Osteoblast (primary cell): ENCODE measurements around the gene OSBPL5. TPM values are rescaled to one million over a fixed set of nuclear protein-coding genes. Genes with fewer than 3 reads are reported as not detected.

ENCODE experiments used
- DNase-seq: peaks from one replicate; pipeline ENCODE4 v3.0.0; 2011; ENCODE audit warnings: low spot score, mixed read lengths; ENCODE audit not compliant: insufficient read length; ENCODE audit errors: missing footprints
- H2AFZ ChIP-seq: 2 replicates; pipeline ENCODE4 v1.6.0; 2011; ENCODE audit warnings: mild to moderate bottlenecking, low read length
- H3K27ac ChIP-seq: 2 replicates; pipeline ENCODE4 v1.5.1; 2011; ENCODE audit warnings: mild to moderate bottlenecking, low read depth, low read length, moderate library complexity
- H3K27me3 ChIP-seq: 2 replicates; pipeline ENCODE4 v1.6.0; 2012; ENCODE audit warnings: mild to moderate bottlenecking, control low read depth, inconsistent platforms, low read length, moderate library complexity; ENCODE audit not compliant: insufficient read depth
- H3K36me3 ChIP-seq: 2 replicates; pipeline ENCODE4 v1.5.1; 2011; ENCODE audit warnings: mild to moderate bottlenecking, low read length, control low read depth, moderate library complexity; ENCODE audit not compliant: insufficient read depth
- H3K4me1 ChIP-seq: 2 replicates; pipeline ENCODE4 v1.5.1; 2011; ENCODE audit warnings: mild to moderate bottlenecking, low read length, control low read depth, moderate library complexity; ENCODE audit not compliant: insufficient read depth
- H3K4me2 ChIP-seq: 2 replicates; pipeline ENCODE4 v1.6.0; 2011; ENCODE audit warnings: mild to moderate bottlenecking, low read length; ENCODE audit not compliant: insufficient read depth
- H3K4me3 ChIP-seq: fragments of 200-600 bp; sonication (generic); 3 replicates; pipeline ENCODE4 v1.5.1; 2012; ENCODE audit warnings: mild to moderate bottlenecking, low read length, inconsistent platforms; ENCODE audit not compliant: insufficient read depth
- H3K79me2 ChIP-seq: 2 replicates; pipeline ENCODE4 v1.6.0; 2012; ENCODE audit warnings: mild to moderate bottlenecking, low read length, control low read depth, inconsistent platforms; ENCODE audit not compliant: insufficient read depth
- H3K9me3 ChIP-seq: 2 replicates; pipeline ENCODE4 v1.5.1; 2011; ENCODE audit warnings: low read depth, low read length, control low read depth
- H4K20me1 ChIP-seq: 2 replicates; pipeline ENCODE4 v1.6.0; 2012; ENCODE audit warnings: mild to moderate bottlenecking, low read length, control low read depth; ENCODE audit not compliant: insufficient read depth
- total RNA-seq: library from RNA; depleted of rRNA; stranded (reverse); fragments of >200 nt; gene quantifications from 2 replicates; pipeline ENCODE4 v1.2.3, GENCODE V29; 2012
- TF ChIP-seq, protein P1 (sequence below): IDR thresholded peaks from 2 replicates; pipeline ENCODE4 v1.5.1; 2011; ENCODE audit warnings: mild to moderate bottlenecking, low read depth, low read length, moderate library complexity; ENCODE audit errors: extremely low read depth

The OSBPL5 gene
- total RNA-seq, 1 donor = 49.9 TPM

DNA sequence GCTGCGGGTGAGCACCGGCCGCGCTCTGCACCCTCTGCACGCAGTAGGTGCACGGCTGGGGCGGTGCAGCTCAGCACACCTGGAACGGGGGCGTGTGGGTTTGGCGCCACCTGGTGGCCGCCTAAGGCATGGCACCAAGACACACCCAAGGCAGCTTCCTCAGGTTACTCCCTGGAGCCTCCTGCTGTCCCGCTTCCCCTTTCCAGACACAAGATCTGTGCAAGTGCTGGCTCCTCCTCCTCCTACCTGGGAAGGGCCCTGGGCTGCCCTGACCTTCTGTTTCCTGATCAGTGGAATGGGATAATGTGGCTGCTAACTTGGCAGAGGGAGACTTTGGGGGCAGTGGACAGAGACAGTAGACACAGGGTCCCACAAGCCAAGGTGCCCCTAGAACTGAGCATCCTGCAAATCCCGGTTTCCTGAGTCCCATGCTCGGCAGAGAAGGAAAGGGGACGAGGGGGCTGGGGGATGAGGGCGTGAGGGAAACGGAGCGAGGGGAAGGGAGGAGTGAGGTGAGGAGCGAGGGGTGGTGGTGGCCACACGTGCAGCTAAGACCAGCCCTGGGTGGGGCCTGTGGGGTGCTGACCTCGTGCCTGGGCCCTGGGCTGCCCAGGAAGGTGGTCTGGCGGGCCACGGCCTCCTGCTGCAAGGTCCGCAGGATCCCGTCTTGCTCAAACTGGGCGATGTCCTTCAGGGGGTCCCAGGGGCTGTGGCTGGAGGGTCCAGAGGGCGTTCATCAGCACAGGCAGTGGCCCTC, 73.1 kb downstream of the OSBPL5 start:
- peak; percentile 97 for DNase-seq
- Histone ChIP-seq H3K27me3 (no peaks in the 10 kb centered on the region), H4K20me1 (peaks cover 5% of the 10 kb centered on the region), H3K27ac (no peak overlapping the region), H3K4me2 (no peak overlapping the region), H3K9me3 (no peaks in the 10 kb centered on the region), H2AFZ (no peak overlapping the region), H3K36me3 (peaks cover 21% of the 10 kb centered on the region), H3K4me3 (no peak overlapping the region), H3K79me2 (no peaks in the 10 kb centered on the region), H3K4me1 (peaks cover 13% of the 10 kb centered on the region)
- TF ChIP-seq, protein P1, sequence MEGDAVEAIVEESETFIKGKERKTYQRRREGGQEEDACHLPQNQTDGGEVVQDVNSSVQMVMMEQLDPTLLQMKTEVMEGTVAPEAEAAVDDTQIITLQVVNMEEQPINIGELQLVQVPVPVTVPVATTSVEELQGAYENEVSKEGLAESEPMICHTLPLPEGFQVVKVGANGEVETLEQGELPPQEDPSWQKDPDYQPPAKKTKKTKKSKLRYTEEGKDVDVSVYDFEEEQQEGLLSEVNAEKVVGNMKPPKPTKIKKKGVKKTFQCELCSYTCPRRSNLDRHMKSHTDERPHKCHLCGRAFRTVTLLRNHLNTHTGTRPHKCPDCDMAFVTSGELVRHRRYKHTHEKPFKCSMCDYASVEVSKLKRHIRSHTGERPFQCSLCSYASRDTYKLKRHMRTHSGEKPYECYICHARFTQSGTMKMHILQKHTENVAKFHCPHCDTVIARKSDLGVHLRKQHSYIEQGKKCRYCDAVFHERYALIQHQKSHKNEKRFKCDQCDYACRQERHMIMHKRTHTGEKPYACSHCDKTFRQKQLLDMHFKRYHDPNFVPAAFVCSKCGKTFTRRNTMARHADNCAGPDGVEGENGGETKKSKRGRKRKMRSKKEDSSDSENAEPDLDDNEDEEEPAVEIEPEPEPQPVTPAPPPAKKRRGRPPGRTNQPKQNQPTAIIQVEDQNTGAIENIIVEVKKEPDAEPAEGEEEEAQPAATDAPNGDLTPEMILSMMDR = peak; percentile 91

DNA sequence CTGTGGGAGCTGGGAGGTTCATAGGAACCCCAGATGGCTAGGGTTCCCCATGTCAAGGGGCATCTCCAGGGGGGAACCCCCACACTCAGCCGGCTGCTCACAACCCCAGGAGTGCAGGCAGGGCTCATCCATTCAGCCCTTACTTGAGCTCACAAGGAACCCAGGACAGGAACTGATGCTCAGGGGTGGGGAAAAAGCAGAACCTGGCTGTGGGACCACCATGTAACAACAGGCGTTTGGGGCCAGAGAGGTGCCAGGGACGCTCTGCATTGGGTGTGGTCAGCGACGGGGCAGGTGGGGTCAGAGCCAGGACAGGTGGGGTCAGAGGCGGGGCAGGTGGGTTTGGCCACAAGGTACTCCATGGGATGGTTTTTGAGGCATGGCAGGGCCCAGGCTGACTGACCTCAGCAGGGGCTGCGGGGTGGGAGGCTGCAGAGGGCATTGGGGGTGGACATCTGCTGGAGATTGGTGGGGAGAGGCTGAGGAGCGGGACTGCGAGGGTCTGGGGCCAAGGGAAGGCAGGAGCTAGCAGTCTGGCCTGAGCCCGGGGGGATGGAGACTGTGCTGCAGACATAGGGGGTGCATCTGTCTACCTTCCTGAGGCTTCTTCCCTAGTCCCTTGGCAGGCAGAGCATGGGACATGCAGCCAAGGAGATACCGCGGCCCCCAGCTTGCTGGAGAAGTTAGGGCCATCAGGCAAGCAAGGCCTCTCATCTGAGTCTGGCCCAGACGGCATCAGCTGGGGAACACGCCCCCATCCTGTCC, 73.8 kb downstream of the OSBPL5 start:
- Histone ChIP-seq H2AFZ (no peak overlapping the region), H3K27ac (no peak overlapping the region), H3K79me2 (no peaks in the 10 kb centered on the region), H4K20me1 (peaks cover 5% of the 10 kb centered on the region), H3K4me1 (peaks cover 13% of the 10 kb centered on the region), H3K27me3 (no peaks in the 10 kb centered on the region), H3K36me3 (peaks cover 21% of the 10 kb centered on the region), H3K4me2 (no peak overlapping the region), H3K4me3 (no peak overlapping the region), H3K9me3 (no peaks in the 10 kb centered on the region)
- TF ChIP-seq, protein P1 = no peak
- peak; percentile 54 for DNase-seq

DNA sequence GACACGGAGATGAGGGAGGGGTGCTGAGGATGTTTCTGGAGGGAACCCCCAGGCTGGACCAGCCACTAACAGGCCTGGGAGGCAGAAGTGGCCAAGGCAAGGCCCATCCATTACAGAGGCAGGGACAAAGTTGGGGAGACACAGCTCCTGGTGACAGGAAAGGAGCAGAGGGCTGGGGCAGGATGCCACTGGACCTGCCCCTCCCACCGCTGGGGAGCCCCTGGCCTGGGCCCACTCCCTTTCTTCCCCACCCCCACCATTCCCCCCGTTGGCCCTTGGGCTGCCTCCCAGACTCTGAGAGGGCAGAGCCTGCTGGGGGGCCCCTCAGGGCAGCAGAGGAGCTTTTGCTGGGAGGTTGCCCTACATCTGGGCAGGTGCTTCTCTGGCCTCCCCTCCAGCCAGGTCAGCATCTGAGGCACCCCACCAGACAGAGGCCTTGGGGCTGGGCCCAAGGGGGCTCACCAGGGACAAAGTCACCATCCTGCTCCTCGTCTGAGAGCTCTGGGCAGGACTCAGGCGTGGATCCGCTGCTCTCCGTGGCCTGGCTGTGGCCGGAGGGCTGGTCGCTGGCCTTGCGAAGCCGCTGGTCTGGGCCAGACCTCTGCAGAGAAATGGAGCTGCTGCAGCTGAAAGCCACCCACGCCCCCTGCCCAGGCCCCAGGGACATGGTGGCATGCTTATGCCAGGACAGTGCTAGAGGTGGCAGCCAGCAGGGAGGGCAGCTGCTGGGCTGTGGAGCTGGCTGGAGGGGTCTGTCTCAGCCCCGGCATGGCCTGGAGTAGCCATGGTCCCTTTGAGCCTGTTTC, 74.8 kb downstream of the OSBPL5 start:
- Histone ChIP-seq H3K27me3 (no peaks in the 10 kb centered on the region), H3K9me3 (no peaks in the 10 kb centered on the region), H3K4me3 (no peak overlapping the region), H3K36me3 (peaks cover 21% of the 10 kb centered on the region), H2AFZ (no peak overlapping the region), H4K20me1 (peaks cover 5% of the 10 kb centered on the region), H3K4me1 (peaks cover 4% of the 10 kb centered on the region), H3K4me2 (no peak overlapping the region), H3K79me2 (no peaks in the 10 kb centered on the region), H3K27ac (no peak overlapping the region)
- TF ChIP-seq, protein P1 = no peak
- DNase-seq = peak; percentile 35
